Stimulated activated CD4-positive, alpha-beta T cell treated with anti-CD3 and anti-CD28 coated beads, Interleukin-1b, Interleukin-23, amount 100 ng/mL, for 1 hour (primary cell): ENCODE data around the gene FMNL2.
"Not testable (repeated sequence)": the region's sequence is repeated elsewhere in the genome, so short reads cannot be mapped to it uniquely, and the experiment has no call there.

Experiments used
- DNase-seq, 2 donors: peaks; one replicate each; pipeline ENCODE4 v3.0.0-alpha.2; 2020; ENCODE audit warnings: low read depth in 2 of 2

Gene FMNL2

DNA sequence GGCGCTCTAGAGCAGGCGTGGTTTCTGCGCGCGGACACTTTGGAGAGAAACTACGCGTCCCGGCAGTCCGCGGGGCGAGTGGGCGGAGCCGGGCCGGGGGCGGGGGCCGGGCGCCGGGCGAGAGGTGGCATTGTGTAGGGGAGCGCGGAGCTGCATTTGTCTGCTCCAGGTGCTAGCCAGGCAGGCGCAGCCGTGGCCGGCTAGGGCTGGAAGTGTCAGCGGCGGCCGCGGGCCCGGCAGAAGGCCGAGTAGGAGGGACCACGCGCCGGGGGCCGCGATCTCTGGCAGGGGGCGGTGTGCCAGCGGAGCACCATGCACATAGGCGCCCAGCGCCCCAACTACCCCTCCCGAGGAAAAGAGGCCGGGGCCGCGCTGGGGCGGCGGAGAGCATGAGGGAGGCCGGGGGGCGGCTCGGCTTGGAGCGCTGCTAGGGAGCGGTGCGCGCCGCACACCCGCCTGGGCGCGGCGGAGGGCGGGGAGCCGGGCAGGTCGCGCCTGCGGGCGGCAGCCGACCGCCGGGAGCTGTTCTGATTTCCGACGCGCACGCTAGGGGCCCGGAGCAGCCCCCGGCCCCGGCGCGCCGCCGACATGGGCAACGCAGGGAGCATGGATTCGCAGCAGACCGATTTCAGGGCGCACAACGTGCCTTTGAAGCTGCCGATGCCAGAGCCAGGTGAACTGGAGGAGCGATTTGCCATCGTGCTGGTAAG lies at the start of gene FMNL2:
FMNL2 (plus strand) TSS at position 159 of the 710 bp plus-strand sequence.
- DNase-seq, result peak in 1 of 2 donors; percentile 16

DNA sequence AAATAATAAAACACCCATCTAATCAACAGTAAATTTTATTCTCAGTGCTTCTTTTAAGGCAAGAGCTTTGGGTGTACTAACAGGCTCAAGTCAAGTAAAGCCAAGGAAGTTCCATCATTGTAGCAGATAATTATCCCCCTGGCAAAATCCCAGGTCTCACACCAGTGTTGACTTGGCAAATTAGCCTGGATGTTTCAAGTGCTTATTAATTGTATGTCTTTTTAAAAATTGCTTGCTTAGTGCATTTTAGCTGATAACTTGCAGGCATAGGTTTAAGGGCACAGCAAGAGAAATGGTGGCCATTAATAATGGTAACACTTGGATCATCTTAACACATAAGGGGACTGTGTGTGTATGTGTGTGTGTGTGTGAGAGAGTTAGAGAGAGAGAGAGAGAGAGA lies 42.0 kb upstream of the FMNL2 start:
- no peak for DNase-seq

DNA sequence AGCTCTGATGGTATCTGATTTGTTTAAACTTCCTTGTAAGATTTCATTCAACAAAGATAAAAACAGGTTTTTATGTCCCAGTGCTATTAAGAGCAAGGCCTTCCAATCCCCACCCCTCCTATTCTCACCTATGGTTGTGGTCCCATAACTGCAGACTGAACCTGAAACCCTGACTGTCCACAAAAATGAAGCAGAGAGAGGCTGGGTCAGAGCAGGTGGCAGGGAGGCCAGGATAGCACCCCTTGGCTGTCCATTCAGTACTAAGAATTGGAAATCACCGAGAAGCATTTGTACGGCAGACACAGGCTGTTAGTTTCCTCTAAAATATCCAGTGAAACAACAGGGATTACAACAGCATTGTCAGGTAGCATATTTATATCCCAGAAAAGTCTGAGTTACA lies 37.3 kb upstream of the FMNL2 start:
- DNase-seq, result no peak

DNA sequence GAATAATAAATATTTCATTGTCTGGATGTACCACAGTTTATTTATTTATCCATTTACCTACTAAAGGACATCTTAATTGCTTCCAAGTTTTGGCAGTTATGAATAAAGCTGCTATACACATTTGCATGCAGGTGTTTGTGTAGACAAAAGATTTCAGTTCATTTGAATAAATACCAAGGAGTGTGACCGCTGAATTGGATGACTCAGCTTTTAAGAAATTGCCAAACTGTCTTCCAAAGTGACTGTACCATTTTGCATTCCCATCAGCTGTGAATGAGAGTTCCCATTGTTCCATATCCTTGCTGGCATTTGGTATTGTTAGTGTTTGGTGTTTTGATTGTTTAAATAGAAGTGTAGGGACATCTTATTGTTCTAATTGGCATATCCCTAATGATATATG lies 36.2 kb upstream of the FMNL2 start:
- DNase-seq, result no peak

DNA sequence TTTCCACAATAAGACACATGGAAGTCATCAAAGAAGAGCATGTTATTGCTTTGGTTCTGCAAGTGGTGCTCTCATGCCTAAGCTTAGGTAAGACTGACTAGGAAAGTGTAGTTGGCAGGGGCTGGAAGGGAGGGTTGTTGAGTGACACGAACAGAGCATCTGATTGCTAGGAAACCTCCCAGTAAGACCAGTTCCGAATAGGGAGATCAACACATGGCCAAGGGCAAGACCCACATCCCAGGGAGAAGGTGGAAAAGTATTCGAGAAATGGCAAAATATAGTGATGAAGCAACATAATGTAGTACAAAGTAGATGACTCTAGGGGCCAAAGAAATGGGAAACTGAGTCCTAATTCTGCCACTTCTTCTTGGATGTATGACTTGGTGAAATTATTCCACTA lies 33.8 kb upstream of the FMNL2 start:
- no peak for DNase-seq

DNA sequence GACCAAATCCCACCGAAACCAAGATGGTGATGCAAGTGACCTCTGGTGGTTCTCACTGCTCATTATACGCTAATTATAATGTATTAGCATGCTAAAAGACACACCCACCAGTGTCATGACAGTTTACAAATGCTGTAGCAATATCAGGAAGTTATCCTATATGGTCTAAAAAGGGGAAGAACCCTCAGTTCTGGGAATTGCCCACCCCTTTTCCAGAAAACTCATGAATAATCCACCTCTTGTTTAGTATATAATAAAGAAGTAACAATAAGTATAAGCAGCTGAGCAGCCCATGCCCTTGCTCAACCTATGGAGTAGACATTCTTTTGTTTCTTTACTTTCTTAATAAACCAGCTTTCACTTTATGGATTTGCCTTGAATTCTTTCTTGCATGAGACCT lies 31.0 kb upstream of the FMNL2 start:
- no peak for DNase-seq

DNA sequence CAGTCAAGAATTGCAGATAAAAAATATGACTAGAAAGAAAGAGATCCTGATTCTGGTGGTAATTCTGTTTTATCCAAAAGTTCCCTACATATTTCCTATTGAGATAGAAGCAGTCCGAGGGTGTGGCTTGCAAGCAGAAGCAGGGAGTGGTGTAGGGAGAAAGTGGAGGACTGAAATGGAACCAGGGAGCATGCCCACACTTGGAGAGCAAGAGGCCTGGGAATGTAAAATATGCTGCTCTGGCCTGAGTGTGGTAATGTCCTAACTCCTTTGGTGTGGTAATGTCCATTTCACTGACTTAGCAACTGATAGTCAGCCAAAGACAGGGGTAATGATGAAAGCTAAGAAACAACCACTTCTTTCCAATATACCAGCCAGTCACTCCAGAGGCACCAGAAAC lies 30.1 kb upstream of the FMNL2 start:
- DNase-seq, result no peak

DNA sequence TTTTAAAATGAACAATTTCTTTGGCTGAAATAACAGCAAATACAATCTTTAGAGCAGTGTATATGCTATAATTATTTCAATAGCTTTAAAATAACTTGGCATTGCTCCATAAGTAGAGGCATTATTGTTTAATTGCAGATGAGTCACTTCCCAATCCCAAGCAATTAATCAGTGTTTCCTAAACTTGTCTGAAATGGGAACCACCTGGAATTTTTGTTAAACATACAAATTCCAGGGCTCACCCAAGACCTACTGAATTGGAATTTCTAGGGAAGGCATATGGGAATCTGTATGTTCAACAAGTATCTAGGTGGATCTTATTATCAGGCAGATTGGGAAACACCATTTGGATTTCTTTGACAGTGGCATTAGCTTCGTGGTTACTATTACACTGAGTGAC lies 27.1 kb upstream of the FMNL2 start:
- DNase-seq, result no peak

DNA sequence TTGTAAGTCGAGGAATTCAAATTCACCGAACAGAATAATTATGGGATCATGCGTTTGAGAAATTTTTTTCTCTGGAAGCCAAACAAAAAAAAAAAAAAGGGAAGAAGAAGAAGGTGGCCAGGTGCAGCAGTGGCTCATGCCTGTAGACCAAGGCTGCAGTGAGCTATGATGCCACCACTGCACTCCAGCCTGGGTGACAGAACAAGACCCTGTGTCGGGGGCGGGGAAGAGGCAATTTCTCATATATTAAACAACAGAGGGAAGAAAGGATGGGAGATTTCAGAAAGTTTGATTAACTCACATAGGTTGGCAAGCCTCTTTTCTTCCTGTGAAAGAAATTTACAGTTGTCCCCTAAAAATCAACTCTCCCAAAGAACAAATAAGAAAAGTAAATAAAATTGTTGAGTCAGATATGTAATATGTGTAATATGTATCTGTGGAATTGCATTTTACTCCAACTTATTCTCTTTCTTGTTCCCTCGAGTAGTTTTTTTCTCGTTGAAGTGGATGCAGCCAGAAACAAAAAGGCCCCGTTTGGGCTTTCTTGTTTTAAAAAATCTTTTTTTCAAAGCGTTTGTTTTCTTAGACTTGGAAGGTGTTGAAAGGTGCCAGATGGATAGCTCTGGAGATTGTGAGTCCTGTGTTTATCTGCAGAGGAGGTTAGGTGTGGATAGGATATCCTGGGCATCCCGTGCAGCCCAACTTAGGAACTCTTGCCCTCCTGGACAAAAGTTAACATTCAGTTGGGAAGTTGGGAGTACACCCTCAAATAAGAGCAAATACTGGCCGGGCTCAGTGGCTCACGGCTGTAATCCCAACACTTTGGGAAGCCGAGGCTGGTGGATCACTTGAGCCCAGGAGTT lies 25.4 kb upstream of the FMNL2 start:
- no peak for DNase-seq

DNA sequence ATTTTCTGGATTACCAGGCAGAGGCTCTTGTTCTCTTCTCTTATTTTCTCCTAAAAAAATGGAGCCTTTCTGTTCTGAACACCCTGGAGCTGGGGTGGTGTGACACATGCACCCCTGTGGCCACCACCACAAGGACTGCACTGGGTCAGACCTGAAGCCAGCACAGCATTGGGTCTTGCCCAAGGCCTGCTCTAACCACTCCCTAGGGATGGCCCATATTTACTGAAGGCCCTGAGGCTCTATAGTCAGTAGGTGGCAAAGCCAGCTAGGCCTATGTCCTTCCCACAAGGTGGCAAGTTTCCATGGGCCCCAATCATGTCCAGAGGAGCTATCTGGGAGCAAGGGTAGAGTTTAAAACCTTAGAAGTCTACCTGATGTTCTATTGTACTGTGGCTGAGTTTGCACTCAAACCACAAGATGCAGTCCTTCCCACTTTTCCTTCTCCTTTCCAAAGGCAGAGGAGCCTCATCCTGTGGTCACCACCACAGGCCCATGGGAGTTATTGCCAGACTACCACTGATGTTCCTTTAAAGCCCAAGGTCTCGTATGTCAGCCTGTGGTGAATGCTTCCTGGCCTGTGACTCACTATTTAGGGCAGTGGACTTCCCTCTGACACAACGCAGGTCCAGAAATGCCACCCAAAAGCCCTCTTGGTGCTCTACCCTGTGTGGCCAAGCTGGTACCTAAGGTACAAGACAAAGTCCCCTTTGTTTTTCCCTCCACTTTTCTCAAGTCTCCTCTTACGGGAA lies 15.0 kb upstream of the FMNL2 start:
- no peak for DNase-seq

DNA sequence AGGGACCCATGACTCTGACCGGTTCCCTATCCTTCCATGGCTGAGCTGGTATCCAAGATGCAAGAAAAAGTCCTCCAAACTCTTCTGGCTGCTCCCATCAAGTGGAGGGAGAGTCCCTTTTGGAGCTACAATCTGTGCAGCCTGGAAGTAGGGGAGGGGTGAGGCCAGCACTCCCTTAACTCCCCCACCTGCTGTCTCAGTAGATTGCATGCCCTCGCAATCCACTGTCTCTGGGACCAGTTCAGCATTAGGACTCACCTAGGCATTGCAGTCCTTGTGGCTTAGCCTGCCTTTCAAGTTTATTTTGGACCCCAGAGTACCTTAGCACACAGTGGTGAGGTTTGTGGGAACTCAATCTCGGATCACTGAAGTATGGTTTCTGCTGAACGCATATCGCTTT lies 14.2 kb upstream of the FMNL2 start:
- DNase-seq, result no peak

DNA sequence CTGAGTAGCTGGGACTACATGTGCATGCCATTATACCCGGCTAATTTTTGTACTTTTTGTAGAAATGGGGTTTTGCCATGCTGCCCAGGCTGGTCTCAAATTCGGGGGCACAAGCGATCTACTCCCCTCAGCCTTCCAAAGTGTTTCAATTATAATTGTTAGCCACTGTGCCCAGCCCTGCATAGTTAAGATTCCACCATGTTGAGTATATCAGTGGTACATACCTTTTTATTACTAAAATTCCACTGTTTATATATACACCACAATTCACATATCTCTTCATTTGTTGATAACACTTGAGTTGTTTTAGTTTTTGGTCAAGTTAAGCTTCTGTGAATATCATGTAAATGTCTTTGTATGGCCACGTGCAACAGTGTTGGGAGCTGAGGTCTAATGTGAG lies 12.8 kb upstream of the FMNL2 start:
- DNase-seq, result no peak

DNA sequence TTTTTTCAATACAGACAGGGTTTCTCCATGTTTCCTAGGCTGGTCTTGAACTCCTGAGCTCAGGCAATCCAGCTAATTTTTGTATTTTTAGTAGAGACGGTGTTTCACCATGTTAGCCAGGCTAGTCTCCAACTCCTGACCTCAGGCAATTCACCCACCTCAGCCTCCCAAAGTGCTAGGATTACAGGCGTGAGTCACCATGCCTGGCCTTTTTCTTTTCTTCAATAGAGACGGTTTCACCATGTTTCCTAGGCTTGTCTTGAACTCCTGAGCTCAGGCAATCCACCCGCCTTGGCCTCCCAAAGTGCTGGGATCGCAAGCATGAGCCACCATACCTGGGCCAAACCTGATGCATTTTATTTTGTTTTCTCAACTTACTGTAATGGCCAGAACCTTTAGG lies 9.8 kb upstream of the FMNL2 start:
- not testable (repeated sequence) for DNase-seq

DNA sequence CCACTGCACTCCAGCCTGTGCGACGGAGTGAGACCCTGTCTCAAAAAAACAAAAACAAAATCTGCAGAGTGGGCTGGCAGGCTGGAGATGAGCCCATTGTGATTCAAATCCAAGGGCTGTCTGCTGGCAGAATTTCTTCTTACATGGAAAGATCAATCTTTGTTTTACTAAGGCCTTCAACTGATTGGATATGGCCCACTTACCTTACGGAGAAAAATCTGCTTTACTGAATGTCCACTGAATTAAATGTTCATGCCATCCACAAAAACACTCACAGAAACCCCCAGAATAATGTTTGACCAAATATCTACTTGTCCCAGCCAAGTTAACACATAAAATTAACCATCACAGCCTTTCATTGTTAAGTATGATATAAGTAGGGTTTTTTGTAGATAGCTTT lies 8.3 kb upstream of the FMNL2 start:
- DNase-seq, result no peak

DNA sequence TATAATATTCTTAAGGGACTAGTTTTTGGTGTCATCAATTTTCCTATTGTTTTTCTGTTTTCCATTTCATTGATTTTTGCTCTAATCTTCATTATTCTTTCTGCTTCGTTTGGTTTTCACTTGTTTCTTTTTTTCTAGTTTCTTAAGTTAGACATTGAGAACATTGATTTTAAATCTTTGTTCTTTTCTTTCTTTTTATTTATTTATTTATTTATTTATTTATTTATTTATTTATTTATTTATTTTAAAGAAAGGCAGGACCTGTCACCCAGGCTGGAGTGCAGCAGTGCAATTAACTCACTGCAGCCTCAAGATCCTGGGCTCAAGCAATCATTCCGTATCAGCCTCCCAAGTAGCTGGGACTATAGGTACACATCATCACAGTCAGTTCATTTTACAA lies 7.0 kb upstream of the FMNL2 start:
- no peak for DNase-seq

DNA sequence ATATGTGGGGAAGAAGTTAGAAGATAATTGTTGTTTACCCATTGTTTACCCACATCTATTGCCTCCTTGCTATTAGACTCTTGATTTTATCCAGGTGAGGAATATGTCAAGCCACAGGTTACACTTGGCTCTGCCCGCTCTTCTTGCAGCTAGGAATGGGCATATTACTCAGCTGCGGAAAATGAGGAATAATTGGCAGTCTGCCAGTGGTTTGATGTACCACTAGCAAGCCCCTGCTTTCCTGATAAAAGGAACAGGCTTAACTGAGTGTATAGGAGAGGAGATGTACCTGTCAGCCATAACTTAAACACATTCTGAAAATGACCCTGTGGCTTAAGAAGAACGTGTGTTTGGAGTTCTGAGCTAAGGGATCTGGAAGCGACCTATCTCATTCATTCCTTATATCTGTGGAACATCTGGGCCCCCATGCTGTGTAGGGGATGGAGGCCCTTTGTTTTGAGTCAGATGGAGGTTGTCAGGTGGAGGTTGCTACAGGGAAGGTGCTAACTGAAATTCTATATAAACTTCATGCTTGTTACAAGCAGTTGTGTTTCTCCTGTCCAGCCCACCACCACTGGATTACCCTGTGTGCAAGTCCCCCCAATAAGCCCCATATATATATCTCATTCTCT lies 4.6 kb upstream of the FMNL2 start:
- no peak for DNase-seq

DNA sequence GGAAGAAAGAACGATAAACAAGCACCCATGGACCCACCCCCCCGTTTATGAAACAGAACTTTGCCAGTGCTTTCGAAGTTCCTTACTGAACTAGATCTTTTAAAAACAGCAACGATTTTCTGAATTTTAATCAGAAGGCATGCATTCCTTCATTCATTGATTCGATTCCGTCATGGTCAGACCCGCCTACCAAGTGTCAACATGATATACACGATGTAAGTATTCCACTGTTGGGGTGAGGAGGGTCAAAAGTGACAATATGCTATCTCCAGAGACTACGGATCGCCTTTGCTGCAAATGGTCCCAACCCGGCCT lies 316 bp upstream of the FMNL2 start:
- no peak for DNase-seq

DNA sequence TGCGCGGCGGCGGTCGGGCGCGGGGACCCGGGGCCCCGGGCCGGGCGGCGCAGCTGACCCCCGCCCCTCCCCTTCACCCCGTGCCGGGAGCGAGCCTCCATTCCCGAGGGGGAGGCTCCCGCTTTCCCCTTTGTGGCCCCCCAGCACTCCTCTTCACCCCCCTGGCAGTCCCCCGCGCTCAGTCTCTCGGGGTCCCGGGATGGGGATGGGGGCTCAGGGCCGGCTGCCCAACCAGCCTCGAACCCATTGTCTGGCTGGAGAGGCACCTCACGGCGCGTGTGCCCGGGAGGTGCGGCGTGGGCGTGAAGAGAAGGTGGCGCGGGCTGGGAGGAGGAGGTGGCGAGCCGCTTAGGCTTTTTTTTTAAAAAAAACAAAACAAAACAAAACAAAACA lies 748 bp downstream of the FMNL2 start:
- DNase-seq, result no peak

DNA sequence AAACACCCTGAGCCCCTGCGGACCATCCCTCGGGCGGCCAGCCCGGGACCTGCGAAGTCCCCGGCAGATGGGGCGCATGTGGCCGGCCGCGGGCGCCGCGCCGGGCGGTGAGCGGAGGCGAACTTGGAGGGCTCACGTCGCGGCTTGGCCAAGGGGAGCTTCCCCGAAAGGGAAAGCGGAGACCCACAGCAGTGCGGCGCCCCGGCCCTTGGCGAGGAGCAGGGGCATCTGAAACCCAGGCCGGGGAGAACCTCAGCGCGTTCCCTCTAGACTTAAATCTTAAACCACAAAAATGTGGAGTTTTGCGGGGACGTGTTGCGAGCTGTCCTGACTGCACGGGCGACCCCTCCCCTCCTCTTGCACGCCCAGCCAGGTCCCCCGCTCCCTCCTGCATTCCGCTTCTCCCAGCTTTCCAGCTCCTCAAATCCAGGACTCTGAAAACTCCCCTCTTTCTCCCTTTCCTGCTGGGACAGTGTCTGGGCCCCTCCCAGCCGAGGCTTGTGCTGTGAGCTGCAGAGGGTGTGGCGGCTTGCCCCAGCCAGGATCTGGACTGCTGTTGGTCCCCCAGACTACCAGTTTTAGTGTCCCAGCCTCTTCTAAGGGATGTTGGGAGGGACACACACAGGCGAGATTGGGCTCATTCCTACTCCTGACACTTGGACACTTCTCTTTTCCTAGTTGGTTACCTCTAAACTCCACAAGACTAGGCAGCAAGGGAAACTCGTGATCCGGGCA lies 1.3 kb downstream of the FMNL2 start:
- no peak for DNase-seq

DNA sequence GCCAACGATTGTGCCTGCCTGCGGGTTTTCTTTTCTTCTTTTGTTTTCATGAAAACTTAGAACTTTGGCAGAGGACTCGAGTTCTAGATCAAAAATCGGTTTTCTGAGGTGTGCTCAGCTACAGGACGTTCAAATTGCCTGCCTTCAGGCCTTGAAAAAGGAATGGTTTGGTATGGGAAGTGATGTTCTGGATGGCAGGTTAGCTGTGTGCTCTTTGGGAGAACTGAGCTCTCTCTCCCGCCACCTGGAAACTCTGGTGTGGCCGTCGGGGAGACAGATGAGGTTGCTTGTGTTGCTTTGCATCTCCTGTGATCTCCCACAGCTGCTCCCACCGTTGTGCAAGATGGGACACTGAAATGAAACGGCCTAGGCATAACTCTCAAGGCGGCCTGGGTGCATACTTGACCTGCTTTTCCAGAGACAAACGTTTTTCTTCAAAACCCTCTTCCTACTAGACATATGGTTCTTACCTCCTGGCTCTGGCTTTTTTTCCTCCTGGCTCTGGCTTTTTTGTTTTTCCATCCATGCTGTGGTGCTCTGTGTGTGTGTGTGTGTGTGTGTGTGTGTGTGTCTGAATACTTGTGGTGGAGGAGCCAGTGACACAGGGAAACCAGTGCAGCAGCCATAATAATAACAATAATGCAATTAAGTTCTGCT lies 2.0 kb downstream of the FMNL2 start:
- DNase-seq, result no peak

DNA sequence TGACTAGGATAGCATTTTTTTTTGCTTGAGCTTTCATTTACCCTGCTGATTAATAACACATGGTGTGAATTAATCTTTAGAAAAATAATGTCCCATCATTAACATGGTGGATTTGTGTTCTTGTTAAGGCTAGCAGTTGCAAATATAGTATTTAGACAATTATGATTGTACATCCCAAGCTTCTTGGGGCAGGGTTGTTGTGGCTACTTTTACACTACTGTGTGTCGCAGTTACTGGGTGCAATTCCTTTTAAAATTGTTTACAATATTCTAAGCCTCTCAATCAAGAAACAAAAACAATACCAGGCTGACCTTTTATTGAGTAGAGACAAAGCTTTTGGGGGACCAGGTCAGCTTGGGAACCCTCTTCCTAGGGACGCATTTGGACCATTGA lies 2.5 kb downstream of the FMNL2 start:
- DNase-seq, result no peak
